Spleen (tissue), 7 donors: ENCODE data around the gene OPHN1.

ENCODE experiments used
- CTCF ChIP-seq, 11 experiments: fragments of 200-600 bp in 7 of 11; fragments of 450-650 bp in 4 of 11; sonication (generic) in 4 of 11; IDR thresholded peaks in 8 of 11; conservative IDR thresholded peaks in 3 of 11; 1 replicate in 7 of 11; 2 replicates in 4 of 11; pipeline versions ENCODE4 v1.4.0 to v1.8.0; 2016 to 2021; ENCODE audit warnings: antibody characterized with exemption in 11 of 11, inconsistent platforms in 4 of 11, mild to moderate bottlenecking in 1 of 11
- POLR2AphosphoS5 ChIP-seq, 3 donors: sonication (generic); formaldehyde crosslinking; IDR thresholded peaks; one replicate each; pipeline ENCODE4 v1.5.1; 2017; ENCODE audit warnings: antibody characterized with exemption in 3 of 3
- donor health status: DM: no; HTN: no; CAD: no; lungs with moderate emphysema.
- donor health status: DM: no; HTN: no; CAD: no.
- donor health status: DM: no; HTN: no; CAD: no.

DNA sequence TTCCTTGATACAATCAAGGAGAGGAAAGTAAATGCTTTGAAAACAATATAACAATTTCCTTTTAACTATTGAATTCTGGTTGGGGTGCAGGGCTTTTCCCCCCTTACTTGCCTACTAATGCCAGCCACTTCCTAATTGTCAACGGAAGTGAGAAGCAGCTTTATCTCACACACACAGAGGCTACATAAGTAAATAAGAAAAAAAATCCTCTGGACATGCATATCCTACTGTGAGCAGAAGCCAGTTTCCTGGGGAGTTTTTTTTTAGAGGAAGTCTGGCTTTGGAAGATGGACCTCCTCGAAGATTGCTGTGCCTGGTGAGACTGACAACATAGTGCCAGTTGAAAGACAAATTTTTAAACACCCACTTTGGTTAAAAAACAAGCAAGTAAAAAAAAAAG lies 180.6 kb downstream of the OPHN1 start:
- TF ChIP-seq POLR2AphosphoS5 (IDR thresholded peaks at IDR 0.05) (no peak), CTCF (IDR thresholded peaks at IDR 0.05 in 8 of 11, conservative IDR thresholded peaks at IDR 0.05 in 3 of 11) (no peak)
